Muscle of leg (tissue), 11 donors: ENCODE measurements around the gene GCH1. TPM values are rescaled to one million over a fixed set of nuclear protein-coding genes. Genes with fewer than 3 reads are reported as not detected.
"Not testable (repeated sequence)": the region's sequence is repeated elsewhere in the genome, so short reads cannot be mapped to it uniquely, and the experiment has no call there.

Experiments used
- DNase-seq: peaks from one replicate; pipeline ENCODE4 v3.0.0; 2013
- H3K27ac ChIP-seq: one replicate; pipeline ENCODE4 v1.5.1; 2013; ENCODE audit warnings: mild to moderate bottlenecking, low read length, control low read depth
- H3K27me3 ChIP-seq: one replicate; pipeline ENCODE4 v1.6.1; 2013; ENCODE audit warnings: low read length; ENCODE audit not compliant: control insufficient read depth, insufficient read depth
- H3K36me3 ChIP-seq: one replicate; pipeline ENCODE4 v1.6.1; 2013; ENCODE audit warnings: low read length; ENCODE audit not compliant: control insufficient read depth, insufficient read depth
- H3K4me1 ChIP-seq: one replicate; pipeline ENCODE4 v1.6.1; 2013; ENCODE audit warnings: low read length; ENCODE audit not compliant: control insufficient read depth, insufficient read depth
- H3K4me3 ChIP-seq: one replicate; pipeline ENCODE4 v1.5.1; 2013; ENCODE audit warnings: low read length, control low read depth
- H3K9me3 ChIP-seq: replicated peaks from 2 replicates; pipeline ENCODE4 v1.6.1; 2013; ENCODE audit warnings: low read depth, low read length; ENCODE audit not compliant: control insufficient read depth
- WGBS: methylation state at CpG from one replicate; pipeline ENCODE4 v1.1.5; 2013; ENCODE audit warnings: missing lambda C conversion rate; ENCODE audit not compliant: insufficient coverage; 5-methylcytosine and 5-hydroxymethylcytosine counted together
- polyA plus RNA-seq, 8 donors: library from polyadenylated mRNA; unstranded; fragments of 120-200 nt; gene quantifications; one replicate each; pipeline versions ENCODE4 v1.2.1 to v1.2.3, GENCODE V29; 2013; ENCODE audit warnings: inconsistent platforms in 1 of 8, low replicate concordance in 1 of 8; ENCODE audit not compliant: insufficient read length in 8 of 8, insufficient read depth in 1 of 8
- total RNA-seq: library from RNA; stranded (reverse); fragments of 120-200 nt; gene quantifications from one replicate; pipeline ENCODE4 v1.2.4, GENCODE V29; 2013

Gene GCH1
- total and polyA plus RNA-seq, 9 donors, result 2.7 to 5.2 (median 4.2) TPM

DNA sequence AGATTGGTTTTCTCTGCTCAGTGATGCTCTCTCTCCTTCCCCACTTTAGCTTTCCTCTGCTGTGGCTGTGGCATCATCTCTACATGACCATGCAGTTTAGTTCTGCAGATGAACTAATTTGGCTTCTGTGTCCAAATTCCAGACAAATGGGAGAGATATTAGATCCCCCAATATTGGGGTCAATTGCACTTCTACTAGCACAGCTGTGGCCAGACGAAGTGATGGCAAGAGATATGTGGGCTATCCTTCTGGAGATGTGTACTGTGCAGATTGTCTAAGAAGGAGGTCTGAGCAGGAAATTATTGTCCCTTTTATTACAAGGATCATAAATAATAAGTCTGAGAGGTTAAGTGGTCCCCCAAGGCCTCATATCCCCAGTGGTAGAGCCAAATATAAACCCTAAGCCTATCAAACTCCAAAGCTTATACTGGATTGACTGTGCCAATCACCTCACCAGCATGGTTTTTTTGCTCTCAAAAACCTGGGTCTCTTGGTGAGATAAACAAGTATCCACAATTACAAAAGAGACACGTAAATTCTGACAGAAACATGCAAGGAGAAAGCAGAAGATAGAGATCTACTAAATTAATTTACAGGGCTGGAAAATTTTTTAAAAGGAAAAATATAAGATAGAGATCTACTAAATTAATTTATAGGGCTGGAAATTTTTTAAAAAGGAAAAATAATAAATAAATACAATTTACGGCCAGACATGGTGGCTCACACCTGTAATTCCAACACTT lies 29.1 kb upstream of the GCH1 start:
- Histone ChIP-seq H3K36me3 (no peaks in the 10 kb centered on the region), H3K27me3 (no peaks in the 10 kb centered on the region), H3K4me1 (no peaks in the 10 kb centered on the region), H3K27ac (no peak overlapping the region), H3K9me3 (no peaks in the 10 kb centered on the region), H3K4me3 (no peak overlapping the region)
- no CpG with 5 or more reads among the region's 3 CpGs for WGBS
- DNase-seq, result no peak

DNA sequence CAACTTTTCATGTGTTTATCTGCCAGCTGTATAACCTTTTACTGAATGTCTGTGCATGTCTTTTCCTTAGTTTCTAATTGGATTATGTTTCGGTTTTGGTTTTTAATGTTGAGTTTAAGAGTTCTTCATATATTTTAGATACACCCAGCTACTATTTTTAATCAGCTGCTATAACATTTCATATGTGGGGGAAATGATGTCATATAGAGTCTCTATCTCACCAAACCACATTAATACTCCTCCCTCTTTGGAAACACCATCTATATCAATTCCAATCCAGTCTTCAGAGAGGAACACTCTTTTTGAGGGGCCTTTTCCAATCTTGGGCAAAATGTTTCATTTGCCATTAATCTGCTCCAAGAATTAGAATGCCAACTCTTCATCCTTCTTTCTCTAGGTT lies 28.5 kb upstream of the GCH1 start:
- Histone ChIP-seq H3K27me3 (no peaks in the 10 kb centered on the region), H3K9me3 (no peaks in the 10 kb centered on the region), H3K36me3 (no peaks in the 10 kb centered on the region), H3K4me3 (no peak overlapping the region), H3K4me1 (no peaks in the 10 kb centered on the region), H3K27ac (no peak overlapping the region)
- WGBS, result no CpG with 5 or more reads among the region's 1 CpG
- DNase-seq, result no peak

DNA sequence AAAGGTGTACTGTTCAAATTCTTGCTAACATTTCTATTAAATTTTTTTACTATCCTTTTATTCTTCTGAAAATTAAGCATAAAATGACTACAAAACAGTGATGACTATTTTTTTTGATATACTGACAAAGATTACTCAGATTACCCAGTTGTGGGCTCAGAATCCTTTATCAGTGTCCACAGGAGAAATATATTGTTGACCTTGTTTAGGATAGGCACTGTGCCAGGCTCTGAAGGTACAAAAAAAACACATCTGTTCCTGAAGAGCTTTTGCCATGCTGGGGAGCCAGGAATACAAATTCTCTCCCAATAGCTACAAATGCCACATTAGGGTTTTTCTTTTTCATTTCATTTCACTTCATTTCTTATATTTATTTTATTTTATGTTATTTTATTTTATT lies 26.9 kb upstream of the GCH1 start:
- no peak for DNase-seq
- Histone ChIP-seq H3K36me3 (no peaks in the 10 kb centered on the region), H3K27ac (no peak overlapping the region), H3K9me3 (no peaks in the 10 kb centered on the region), H3K4me3 (no peak overlapping the region), H3K27me3 (no peaks in the 10 kb centered on the region), H3K4me1 (no peaks in the 10 kb centered on the region)

DNA sequence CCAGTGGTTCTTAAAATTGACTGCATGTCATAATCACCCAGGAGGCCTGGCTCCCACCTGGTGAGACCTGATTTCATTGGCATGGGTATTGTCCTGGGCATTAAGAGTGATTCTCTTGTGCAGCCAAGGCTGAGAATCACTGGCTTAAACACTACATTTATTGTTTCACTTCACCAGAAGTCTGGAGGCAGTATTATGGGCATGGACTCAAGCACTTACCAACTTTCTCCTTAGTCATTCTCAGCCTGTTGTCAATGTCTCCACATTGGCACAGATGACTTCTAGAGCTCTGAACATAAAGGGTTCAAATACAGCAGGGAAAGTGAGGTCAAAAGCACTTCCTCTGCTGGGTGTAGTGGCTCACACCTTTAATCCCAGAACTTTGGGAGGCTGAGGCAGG lies 25.6 kb upstream of the GCH1 start:
- Histone ChIP-seq H3K4me3 (no peak overlapping the region), H3K4me1 (no peaks in the 10 kb centered on the region), H3K27me3 (no peaks in the 10 kb centered on the region), H3K36me3 (no peaks in the 10 kb centered on the region), H3K27ac (no peak overlapping the region), H3K9me3 (no peaks in the 10 kb centered on the region)
- DNase-seq, result no peak

DNA sequence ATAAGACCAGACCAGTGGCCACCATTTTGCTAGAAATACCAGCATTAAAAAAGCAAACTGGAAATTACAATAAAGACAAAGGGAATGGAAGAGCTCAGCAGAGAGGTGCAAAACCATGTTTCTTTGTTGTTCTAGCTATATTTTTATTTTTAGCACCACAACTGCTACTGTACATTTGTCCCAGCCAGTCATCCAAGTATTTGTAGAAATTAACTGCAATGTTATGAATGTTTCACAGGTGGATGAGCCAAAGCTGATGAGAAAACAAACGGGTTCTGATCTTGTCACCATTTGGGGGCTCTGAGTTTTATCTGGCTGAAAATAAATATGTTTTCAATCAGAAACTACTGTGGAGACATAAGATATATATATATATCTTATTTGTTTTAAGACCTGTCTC lies 24.9 kb upstream of the GCH1 start:
- Histone ChIP-seq H3K4me3 (no peak overlapping the region), H3K9me3 (no peaks in the 10 kb centered on the region), H3K27ac (no peak overlapping the region), H3K4me1 (no peaks in the 10 kb centered on the region), H3K36me3 (no peaks in the 10 kb centered on the region), H3K27me3 (no peaks in the 10 kb centered on the region)
- DNase-seq, result no peak
- no CpG with 5 or more reads among the region's 1 CpG for WGBS

DNA sequence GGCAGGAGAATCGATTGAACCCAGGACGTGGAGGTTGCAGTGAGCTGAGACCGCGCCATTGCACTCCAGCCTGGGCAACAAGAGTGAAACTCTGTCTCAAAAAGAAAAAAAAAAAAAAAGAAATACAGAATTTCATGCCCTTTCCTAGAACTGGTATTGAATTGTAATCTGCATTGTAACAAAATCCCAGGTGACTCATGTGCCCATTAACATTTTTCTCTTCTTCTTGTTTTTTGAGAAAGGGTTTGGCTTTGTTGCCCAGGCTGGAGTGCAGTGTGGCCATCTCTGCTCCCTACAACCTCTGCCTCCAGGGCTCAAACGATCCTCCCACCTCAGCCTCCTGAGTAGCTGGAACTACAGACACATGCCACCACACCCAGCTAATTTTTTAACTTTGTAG lies 23.9 kb upstream of the GCH1 start:
- not testable (repeated sequence) for H3K4me1 ChIP-seq, H3K4me3 ChIP-seq, DNase-seq, H3K27ac ChIP-seq, H3K36me3 ChIP-seq, H3K27me3 ChIP-seq, H3K9me3 ChIP-seq
- WGBS, result 89% methylated on average over 3 of the region's 5 CpGs

DNA sequence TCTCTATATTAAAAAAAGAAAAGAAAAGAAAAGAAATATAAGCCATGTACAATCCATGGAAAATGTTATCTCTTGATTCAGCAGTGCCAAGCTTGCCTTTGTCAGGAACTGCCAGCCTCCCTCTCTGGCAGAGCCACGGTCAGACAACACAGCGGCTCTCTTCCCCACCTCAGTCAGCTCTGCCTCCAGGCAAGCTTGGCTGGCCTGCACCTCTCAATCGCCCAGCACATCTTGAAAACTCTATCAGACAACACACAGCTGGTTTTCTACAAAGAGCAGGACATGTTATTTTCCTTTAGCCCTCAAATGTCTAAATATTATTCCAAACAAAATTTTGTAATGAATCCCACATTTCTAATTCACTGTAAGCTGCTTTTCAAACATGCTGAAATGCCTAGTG lies 20.0 kb upstream of the GCH1 start:
- Histone ChIP-seq H3K27ac (no peak overlapping the region), H3K4me3 (no peak overlapping the region), H3K9me3 (no peaks in the 10 kb centered on the region), H3K4me1 (no peaks in the 10 kb centered on the region), H3K27me3 (no peaks in the 10 kb centered on the region), H3K36me3 (no peaks in the 10 kb centered on the region)
- DNase-seq, result peak; percentile 35
- 44% methylated on average over 3 of the region's 3 CpGs for WGBS

DNA sequence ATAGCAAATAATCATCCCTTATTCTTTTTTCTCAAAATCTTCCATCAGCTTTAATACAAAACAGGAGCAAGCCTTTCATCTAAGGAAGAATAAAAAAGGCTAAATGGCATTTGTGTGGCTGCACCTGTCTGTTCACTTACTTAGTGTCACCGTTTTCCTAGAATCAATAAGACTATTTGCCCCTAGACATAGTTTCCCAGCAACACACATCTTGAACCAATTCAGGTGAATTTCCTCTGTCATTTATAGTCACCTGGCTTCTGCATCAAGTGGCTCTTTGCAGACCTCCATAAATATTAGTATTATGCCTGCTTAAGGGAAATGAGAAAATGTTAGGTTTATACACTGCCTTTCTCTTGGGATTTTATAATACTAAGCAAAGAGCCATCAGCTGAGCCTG lies 17.4 kb upstream of the GCH1 start:
- no peak overlapping the region for H3K27ac ChIP-seq
- DNase-seq, result no peak
- no peaks in the 10 kb centered on the region for H3K4me1 ChIP-seq
- no peak overlapping the region for H3K4me3 ChIP-seq
- H3K36me3 ChIP-seq, result no peaks in the 10 kb centered on the region
- WGBS, result no CpG with 5 or more reads among the region's 1 CpG
- H3K9me3 ChIP-seq, result no peaks in the 10 kb centered on the region
- no peaks in the 10 kb centered on the region for H3K27me3 ChIP-seq

DNA sequence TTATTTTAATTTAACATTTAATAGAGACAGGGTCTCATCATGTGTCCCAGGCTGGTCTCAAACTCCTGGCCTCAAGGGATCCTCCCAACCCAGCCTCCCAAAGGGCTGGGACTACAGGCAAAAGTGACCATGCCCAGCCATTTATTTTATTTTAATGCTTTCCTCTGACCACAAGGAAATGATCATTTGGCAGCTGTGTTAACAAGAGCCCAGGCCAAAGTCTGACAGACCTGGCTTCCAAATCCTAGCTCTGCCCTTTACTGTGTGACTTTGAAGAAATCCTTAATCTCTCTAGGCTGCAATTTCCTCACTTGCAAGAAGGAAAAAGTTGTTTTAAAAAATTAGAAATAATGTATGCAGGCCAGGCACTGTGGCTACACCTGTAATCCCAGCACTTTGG lies 16.7 kb upstream of the GCH1 start:
- H3K9me3 ChIP-seq, result no peaks in the 10 kb centered on the region
- H3K27me3 ChIP-seq, result no peaks in the 10 kb centered on the region
- no peaks in the 10 kb centered on the region for H3K4me1 ChIP-seq
- no peak for DNase-seq
- H3K4me3 ChIP-seq, result no peak overlapping the region
- peak overlapping the region; percentile 13 for H3K27ac ChIP-seq
- H3K36me3 ChIP-seq, result no peaks in the 10 kb centered on the region

DNA sequence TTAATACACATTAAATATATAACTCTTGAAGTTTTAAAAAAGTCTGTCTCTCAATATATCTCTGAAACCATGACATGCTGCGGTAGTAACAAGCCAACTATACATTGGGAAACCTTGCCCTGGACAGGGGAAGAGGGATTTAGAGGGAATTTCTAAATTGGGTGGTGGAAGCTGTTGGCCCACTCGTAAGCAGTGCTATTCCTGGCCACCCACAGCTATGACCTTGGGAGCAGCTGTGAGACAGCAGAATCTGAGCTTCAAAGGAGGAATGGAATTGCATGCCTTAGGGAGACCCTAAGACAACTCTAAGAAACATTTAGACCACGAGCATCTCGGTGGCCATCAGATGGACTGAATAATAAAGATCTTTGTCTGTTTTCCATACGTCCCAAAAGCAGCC lies 15.8 kb upstream of the GCH1 start:
- H3K4me1 ChIP-seq, result no peaks in the 10 kb centered on the region
- H3K27me3 ChIP-seq, result no peaks in the 10 kb centered on the region
- DNase-seq, result peak; percentile 48
- H3K36me3 ChIP-seq, result no peaks in the 10 kb centered on the region
- WGBS, result 0% methylated on average over 1 of the region's 5 CpGs
- peak overlapping the region; percentile 35 for H3K27ac ChIP-seq
- no peaks in the 10 kb centered on the region for H3K9me3 ChIP-seq
- H3K4me3 ChIP-seq, result no peak overlapping the region

DNA sequence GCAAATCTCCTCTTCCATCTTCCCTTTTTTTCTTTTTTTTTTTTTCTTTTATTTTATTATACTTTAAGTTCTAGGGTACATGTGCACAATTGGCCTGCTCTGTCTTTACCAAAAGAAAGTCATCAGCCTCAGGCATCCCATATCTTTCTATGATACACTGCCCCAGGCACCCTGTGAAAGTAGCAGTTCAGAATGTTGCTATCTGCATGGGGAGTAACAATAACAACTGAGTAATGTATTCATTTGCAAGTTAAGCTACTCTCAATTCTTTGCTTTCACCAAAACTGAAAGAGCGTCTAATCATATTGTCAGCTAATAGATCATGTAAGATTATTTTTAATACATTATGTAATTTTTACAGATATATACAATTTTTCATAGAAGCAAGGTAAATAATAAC lies 13.5 kb upstream of the GCH1 start:
- no CpG with 5 or more reads among the region's 1 CpG for WGBS
- no peaks in the 10 kb centered on the region for H3K36me3 ChIP-seq

More for the DNA sequence above, 13.5 kb upstream of the GCH1 start:
- H3K4me3 ChIP-seq, result no peak overlapping the region
- DNase-seq, result no peak
- no peaks in the 10 kb centered on the region for H3K9me3 ChIP-seq
- H3K4me1 ChIP-seq, result no peaks in the 10 kb centered on the region
- H3K27ac ChIP-seq, result no peak overlapping the region
- H3K27me3 ChIP-seq, result no peaks in the 10 kb centered on the region
